ENCODE measurements around the gene AQR. TPM values are rescaled to one million over a fixed set of nuclear protein-coding genes. Genes with fewer than 3 reads are reported as not detected.

AQR gene
- total and polyA plus RNA-seq, 2 of the 8 experiments (the other 6 are each of a cell fraction or from before 2014, with no cell fraction given) = 34.5 to 57.6 TPM

DNA sequence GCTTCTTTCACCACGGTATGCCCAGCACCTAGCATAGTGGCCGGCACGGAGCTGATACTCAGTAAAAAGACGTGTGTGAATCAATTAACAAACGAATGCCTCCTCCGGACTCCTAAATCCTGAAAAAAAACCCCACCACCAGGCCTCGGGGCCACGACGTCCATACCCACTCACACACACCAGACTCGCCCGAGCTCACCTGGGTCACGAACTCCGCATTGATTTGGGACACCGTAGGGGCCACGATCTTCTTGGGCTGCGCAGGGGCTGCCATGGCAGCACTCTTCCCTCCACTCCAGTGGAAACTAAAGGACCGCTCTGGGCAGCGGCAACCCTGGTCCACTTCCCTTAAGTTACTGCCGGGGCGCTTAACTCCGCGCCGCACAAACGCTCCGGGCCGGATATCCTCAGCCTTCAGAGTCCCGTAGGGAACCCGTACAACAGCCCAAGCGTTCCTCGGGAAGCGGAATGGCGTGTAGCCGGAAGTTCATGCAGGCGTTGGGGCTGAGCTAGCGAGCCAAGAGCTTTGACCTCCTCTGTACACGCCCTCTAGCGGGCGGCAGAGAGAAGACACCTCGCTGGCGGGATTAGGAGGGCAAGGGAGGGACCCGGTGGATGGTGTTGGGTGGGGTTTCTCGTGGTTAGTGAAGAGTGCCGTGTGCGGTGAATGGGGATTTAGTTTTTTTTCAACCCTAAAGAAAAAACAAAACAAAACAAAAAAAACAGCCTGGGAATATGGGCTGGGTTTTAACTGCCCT, at the start of gene AQR (continued):
- TF ChIP-seq, protein P1, sequence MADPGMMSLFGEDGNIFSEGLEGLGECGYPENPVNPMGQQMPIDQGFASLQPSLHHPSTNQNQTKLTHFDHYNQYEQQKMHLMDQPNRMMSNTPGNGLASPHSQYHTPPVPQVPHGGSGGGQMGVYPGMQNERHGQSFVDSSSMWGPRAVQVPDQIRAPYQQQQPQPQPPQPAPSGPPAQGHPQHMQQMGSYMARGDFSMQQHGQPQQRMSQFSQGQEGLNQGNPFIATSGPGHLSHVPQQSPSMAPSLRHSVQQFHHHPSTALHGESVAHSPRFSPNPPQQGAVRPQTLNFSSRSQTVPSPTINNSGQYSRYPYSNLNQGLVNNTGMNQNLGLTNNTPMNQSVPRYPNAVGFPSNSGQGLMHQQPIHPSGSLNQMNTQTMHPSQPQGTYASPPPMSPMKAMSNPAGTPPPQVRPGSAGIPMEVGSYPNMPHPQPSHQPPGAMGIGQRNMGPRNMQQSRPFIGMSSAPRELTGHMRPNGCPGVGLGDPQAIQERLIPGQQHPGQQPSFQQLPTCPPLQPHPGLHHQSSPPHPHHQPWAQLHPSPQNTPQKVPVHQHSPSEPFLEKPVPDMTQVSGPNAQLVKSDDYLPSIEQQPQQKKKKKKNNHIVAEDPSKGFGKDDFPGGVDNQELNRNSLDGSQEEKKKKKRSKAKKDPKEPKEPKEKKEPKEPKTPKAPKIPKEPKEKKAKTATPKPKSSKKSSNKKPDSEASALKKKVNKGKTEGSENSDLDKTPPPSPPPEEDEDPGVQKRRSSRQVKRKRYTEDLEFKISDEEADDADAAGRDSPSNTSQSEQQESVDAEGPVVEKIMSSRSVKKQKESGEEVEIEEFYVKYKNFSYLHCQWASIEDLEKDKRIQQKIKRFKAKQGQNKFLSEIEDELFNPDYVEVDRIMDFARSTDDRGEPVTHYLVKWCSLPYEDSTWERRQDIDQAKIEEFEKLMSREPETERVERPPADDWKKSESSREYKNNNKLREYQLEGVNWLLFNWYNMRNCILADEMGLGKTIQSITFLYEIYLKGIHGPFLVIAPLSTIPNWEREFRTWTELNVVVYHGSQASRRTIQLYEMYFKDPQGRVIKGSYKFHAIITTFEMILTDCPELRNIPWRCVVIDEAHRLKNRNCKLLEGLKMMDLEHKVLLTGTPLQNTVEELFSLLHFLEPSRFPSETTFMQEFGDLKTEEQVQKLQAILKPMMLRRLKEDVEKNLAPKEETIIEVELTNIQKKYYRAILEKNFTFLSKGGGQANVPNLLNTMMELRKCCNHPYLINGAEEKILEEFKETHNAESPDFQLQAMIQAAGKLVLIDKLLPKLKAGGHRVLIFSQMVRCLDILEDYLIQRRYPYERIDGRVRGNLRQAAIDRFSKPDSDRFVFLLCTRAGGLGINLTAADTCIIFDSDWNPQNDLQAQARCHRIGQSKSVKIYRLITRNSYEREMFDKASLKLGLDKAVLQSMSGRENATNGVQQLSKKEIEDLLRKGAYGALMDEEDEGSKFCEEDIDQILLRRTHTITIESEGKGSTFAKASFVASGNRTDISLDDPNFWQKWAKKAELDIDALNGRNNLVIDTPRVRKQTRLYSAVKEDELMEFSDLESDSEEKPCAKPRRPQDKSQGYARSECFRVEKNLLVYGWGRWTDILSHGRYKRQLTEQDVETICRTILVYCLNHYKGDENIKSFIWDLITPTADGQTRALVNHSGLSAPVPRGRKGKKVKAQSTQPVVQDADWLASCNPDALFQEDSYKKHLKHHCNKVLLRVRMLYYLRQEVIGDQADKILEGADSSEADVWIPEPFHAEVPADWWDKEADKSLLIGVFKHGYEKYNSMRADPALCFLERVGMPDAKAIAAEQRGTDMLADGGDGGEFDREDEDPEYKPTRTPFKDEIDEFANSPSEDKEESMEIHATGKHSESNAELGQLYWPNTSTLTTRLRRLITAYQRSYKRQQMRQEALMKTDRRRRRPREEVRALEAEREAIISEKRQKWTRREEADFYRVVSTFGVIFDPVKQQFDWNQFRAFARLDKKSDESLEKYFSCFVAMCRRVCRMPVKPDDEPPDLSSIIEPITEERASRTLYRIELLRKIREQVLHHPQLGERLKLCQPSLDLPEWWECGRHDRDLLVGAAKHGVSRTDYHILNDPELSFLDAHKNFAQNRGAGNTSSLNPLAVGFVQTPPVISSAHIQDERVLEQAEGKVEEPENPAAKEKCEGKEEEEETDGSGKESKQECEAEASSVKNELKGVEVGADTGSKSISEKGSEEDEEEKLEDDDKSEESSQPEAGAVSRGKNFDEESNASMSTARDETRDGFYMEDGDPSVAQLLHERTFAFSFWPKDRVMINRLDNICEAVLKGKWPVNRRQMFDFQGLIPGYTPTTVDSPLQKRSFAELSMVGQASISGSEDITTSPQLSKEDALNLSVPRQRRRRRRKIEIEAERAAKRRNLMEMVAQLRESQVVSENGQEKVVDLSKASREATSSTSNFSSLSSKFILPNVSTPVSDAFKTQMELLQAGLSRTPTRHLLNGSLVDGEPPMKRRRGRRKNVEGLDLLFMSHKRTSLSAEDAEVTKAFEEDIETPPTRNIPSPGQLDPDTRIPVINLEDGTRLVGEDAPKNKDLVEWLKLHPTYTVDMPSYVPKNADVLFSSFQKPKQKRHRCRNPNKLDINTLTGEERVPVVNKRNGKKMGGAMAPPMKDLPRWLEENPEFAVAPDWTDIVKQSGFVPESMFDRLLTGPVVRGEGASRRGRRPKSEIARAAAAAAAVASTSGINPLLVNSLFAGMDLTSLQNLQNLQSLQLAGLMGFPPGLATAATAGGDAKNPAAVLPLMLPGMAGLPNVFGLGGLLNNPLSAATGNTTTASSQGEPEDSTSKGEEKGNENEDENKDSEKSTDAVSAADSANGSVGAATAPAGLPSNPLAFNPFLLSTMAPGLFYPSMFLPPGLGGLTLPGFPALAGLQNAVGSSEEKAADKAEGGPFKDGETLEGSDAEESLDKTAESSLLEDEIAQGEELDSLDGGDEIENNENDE (IDR thresholded peaks at IDR 0.05; ENCODE audit: insufficient replicate concordance, low read length) = no peak
- TF ChIP-seq, protein P2, sequence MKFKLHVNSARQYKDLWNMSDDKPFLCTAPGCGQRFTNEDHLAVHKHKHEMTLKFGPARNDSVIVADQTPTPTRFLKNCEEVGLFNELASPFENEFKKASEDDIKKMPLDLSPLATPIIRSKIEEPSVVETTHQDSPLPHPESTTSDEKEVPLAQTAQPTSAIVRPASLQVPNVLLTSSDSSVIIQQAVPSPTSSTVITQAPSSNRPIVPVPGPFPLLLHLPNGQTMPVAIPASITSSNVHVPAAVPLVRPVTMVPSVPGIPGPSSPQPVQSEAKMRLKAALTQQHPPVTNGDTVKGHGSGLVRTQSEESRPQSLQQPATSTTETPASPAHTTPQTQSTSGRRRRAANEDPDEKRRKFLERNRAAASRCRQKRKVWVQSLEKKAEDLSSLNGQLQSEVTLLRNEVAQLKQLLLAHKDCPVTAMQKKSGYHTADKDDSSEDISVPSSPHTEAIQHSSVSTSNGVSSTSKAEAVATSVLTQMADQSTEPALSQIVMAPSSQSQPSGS (IDR thresholded peaks at IDR 0.05; ENCODE audit: low read length) = 0 out of 2 replicates have a peak, but pooled peaks have one; percentile 50
- peak; percentile 100 for TF ChIP-seq GABPA (IDR thresholded peaks at IDR 0.05; ENCODE audit: borderline replicate concordance, insufficient read depth, low read length)
- TF ChIP-seq, protein P3, sequence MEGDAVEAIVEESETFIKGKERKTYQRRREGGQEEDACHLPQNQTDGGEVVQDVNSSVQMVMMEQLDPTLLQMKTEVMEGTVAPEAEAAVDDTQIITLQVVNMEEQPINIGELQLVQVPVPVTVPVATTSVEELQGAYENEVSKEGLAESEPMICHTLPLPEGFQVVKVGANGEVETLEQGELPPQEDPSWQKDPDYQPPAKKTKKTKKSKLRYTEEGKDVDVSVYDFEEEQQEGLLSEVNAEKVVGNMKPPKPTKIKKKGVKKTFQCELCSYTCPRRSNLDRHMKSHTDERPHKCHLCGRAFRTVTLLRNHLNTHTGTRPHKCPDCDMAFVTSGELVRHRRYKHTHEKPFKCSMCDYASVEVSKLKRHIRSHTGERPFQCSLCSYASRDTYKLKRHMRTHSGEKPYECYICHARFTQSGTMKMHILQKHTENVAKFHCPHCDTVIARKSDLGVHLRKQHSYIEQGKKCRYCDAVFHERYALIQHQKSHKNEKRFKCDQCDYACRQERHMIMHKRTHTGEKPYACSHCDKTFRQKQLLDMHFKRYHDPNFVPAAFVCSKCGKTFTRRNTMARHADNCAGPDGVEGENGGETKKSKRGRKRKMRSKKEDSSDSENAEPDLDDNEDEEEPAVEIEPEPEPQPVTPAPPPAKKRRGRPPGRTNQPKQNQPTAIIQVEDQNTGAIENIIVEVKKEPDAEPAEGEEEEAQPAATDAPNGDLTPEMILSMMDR (IDR thresholded peaks at IDR 0.05; ENCODE audit: control extremely low read depth in 1 of 3, insufficient read depth in 1 of 3, low read depth in 1 of 3, low read length in 3 of 3) = peak; percentile 91 to 99 (median 91)
- TF ChIP-seq SP1 (IDR thresholded peaks at IDR 0.05; ENCODE audit: low read depth, low read length) = peak; percentile 61; the same call in 1 of the 2 replicates
